SK-N-MC (cell line): ENCODE data around the gene WDTC1.
A peak's percentile ranks its signal among the peaks of the same experiment; 100 is the strongest.

Experiments
- DNase-seq: peaks from one replicate; pipeline ENCODE4 v3.0.0-alpha.2; 2011; ENCODE audit warnings: low read depth, low spot score
- H3K27ac ChIP-seq: fragments of 200-600 bp; sonication (generic); 2 replicates; pipeline ENCODE4 v1.5.1; 2016; ENCODE audit warnings: mixed run types
- H3K36me3 ChIP-seq: fragments of 200-600 bp; sonication (generic); 2 replicates; pipeline ENCODE4 v1.6.1; 2017; ENCODE audit warnings: antibody characterized with exemption, low read length, mixed read lengths; ENCODE audit not compliant: insufficient read depth
- H3K4me3 ChIP-seq: fragments of 200-600 bp; sonication (generic); 2 replicates; pipeline ENCODE4 v1.5.1; 2016
- H3K9ac ChIP-seq: fragments of 200-600 bp; sonication (generic); 2 replicates; pipeline ENCODE4 v1.8.0; 2017; ENCODE audit warnings: mixed run types, mixed read lengths; ENCODE audit not compliant: insufficient read length
- H3K9me3 ChIP-seq: fragments of 200-600 bp; sonication (generic); 2 replicates; pipeline ENCODE4 v1.6.1; 2017; ENCODE audit warnings: low read depth, mild to moderate bottlenecking, antibody characterized with exemption, low read length, moderate library complexity, mixed read lengths
- EZH2 ChIP-seq: fragments of 200-600 bp; sonication (generic); IDR thresholded peaks from one replicate; pipeline ENCODE4 v1.6.1; 2017; ENCODE audit warnings: antibody characterized with exemption
- FOXP2 ChIP-seq: optimal IDR thresholded peaks from 2 replicates; pipeline ENCODE3; 2011; ENCODE audit warnings: mild to moderate bottlenecking, moderate library complexity; ENCODE audit not compliant: insufficient read depth; ENCODE audit errors: extremely low read length, control extremely low read depth
- POLR2AphosphoS5 ChIP-seq: IDR thresholded peaks from 2 replicates; pipeline ENCODE4 v1.6.1; 2012; ENCODE audit warnings: mild to moderate bottlenecking, low read depth, low read length, borderline replicate concordance

Gene WDTC1

GRCh38 chr1:27333717-27334279 is 99.4 kb downstream of the WDTC1 start:
- H3K36me3 ChIP-seq, result peaks cover 35% of the 10 kb centered on the region; the same call in 1 of the 2 replicates
- TF ChIP-seq EZH2, result no peak
- peak; percentile 18; the same call in 1 of the 2 replicates for TF ChIP-seq POLR2AphosphoS5
- H3K4me3 ChIP-seq, result no peak overlapping the region
- no peak for DNase-seq
- no peaks in the 10 kb centered on the region for H3K9me3 ChIP-seq
- H3K27ac ChIP-seq, result no peak overlapping the region
- H3K9ac ChIP-seq, result no peak overlapping the region

DNA sequence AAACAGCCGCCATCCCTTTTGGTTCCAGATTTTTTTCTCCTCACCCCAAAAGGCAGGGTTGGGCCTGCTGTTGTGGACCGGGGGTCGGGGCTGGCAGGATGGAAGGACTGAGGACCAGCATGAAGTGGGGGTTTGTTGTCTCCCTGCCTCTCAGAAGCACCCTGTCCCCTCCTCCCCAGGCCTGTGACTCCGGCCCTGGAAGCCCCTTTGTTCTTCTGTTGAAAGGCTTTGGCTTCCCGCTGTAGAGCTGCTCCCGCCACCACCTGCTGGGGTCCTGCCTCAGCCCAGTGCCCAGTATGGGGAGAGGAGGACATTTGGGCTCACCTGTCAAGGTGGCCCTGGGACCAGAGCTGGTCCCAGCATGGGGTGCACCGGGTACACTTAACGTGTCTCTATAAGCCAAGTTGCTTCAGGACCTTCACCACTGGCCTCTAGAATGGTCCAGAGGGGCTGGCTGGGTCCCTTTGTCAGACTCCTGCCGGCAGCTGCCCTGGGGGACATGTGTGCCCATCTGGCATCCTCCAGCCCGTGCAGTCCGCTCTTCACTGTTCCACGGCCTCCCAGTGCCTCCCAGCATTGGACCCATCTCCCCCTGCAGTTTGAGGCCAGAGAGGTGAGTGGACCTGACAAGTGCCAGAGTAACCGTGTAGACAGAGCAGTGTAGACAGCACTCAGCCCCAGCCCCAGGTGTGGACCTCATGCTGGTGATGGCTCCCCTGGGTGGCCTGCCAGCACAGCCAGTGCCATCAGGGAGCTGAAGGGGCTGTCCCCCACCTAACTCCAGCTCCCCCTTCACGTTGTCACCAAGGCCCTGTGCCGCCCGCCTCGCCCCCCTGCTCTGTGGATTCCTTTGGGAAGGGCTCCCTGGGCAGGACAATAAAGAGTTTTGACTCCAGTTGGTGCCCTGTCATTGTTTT is 101.3 kb downstream of the WDTC1 start:
- TF ChIP-seq FOXP2, result no peak
- TF ChIP-seq EZH2, result no peak
- TF ChIP-seq POLR2AphosphoS5, result no peak
- no peak overlapping the region for H3K4me3 ChIP-seq
- no peak overlapping the region for H3K27ac ChIP-seq
- no peak for DNase-seq
- no peak overlapping the region for H3K9ac ChIP-seq
- no peaks in the 10 kb centered on the region for H3K9me3 ChIP-seq
- peaks cover 35% of the 10 kb centered on the region; the same call in 1 of the 2 replicates for H3K36me3 ChIP-seq

- no peak for DNase-seq
- Histone ChIP-seq H3K27ac (no peak overlapping the region), H3K9me3 (no peaks in the 10 kb centered on the region), H3K36me3 (peaks cover 27% of the 10 kb centered on the region; the same call in 1 of the 2 replicates), H3K9ac (no peak overlapping the region), H3K4me3 (no peak overlapping the region)
- TF ChIP-seq FOXP2 (no peak), EZH2 (no peak), POLR2AphosphoS5 (no peak; the same call in 1 of the 2 replicates)
These were observed 102.3 kb downstream of the WDTC1 start for GRCh38 chr1:27336756-27337155.

DNA sequence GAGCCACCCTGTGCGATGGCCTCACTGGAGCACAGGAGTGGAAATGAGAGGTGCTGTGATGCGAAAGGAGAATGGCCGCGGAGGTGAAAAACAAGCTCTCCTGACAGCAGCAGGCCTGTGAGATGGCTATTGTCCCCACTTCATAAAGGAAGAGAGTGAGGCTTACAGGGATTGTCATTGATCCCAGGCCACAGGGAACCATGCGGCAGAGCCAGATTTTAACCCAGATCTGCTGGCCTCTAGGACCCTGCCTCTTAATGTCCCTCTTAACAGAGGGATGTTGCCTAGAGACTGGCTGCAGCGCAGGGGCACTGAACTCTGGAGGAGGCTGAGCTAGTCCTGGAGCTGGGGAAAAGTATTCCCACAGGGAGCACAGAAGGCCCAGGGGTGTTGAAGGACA is 104.3 kb downstream of the WDTC1 start:
- DNase-seq, result no peak
- Histone ChIP-seq H3K9me3 (no peaks in the 10 kb centered on the region), H3K9ac (no peak overlapping the region), H3K27ac (no peak overlapping the region), H3K36me3 (peaks cover 7% of the 10 kb centered on the region; the same call in 1 of the 2 replicates), H3K4me3 (no peak overlapping the region)
- TF ChIP-seq EZH2 (no peak), POLR2AphosphoS5 (no peak), FOXP2 (no peak)

- no peak overlapping the region for H3K27ac ChIP-seq
- no peak for DNase-seq
- peaks cover 2% of the 10 kb centered on the region; the same call in 1 of the 2 replicates for H3K36me3 ChIP-seq
- TF ChIP-seq FOXP2, result no peak
- no peak for TF ChIP-seq POLR2AphosphoS5
- TF ChIP-seq EZH2, result no peak
- H3K9me3 ChIP-seq, result no peaks in the 10 kb centered on the region
- H3K4me3 ChIP-seq, result no peak overlapping the region
- no peak overlapping the region for H3K9ac ChIP-seq
These were observed 104.8 kb downstream of the WDTC1 start for GRCh38 chr1:27339213-27339612.

DNA sequence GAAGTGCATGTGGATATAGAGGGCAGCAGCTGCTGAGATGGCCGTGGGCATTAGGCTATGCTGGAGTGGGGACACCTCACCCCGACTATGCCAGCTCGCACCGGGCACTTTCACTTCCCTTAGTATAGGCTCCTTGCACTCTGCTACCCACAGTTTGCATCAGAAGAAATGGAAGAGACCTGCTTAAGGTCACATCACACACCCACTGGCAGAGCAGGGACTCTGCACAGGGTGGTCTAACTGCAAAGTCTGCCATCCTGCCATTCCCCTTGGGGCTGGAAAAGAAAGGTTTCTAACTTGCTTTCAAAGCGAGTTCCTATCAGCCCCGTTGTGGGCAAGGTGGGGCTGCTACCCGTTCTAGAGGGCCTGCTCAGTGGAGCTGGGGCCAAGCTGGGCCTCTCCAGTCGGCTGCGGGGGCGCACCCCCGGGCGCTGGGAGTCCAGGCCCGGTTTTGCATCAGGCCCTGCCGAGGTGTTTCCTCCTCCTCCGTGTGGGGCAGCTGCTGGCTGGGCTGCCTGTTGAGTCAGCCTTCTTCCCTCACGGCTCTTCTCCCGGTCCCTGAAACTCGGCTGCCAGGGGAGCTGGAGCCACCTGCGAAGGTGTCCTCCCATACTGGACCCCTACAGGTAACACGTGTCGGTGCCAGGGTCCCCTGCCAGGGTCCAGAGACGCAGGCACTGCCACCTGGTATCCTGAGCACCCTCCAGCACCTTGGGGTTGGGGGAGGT is 107.3 kb downstream of the WDTC1 start, which contains the start of gene SYTL1:
TSS of gene SYTL1 (plus strand) at position 498 of the 728 bp plus-strand sequence. CDS start 3,313 bp downstream, outside the sequence.
- H3K27ac ChIP-seq, result no peak within 1 kb of the TSS
- peak within 1 kb of the TSS; percentile 54 for H3K4me3 ChIP-seq
- TF ChIP-seq POLR2AphosphoS5, result no peak
- TF ChIP-seq EZH2, result no peak
- no peak for TF ChIP-seq FOXP2
- H3K36me3 ChIP-seq, result no peaks in the 10 kb centered on the region; the same call in 1 of the 2 replicates
- H3K9me3 ChIP-seq, result no peaks in the 10 kb centered on the region
- DNase-seq, result no peak
- peak within 1 kb of the TSS; percentile 14 for H3K9ac ChIP-seq

DNA sequence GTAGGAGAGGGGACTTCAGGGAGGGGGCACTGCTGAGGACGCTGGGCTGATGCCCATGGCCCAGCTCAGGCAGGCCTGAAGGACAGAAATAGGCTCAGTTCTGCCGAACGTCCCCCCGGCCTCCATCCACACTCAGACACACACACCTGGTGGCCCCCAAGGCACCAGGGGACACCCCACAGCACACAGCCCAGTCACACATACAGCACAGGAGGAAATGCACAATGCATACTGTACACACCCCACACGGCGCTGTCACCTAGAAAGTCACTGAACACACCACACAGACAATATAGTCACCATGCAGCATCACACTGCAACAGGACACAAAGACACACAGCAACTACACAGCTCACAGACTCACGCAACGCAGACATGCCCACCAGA is 108.0 kb downstream of the WDTC1 start:
- no peak overlapping the region for H3K27ac ChIP-seq
- no peak for DNase-seq

More for the DNA sequence above, 108.0 kb downstream of the WDTC1 start:
- Histone ChIP-seq H3K4me3 (peak overlapping the region; percentile 54; the same call in 1 of the 2 replicates), H3K9me3 (no peaks in the 10 kb centered on the region), H3K36me3 (no peaks in the 10 kb centered on the region), H3K9ac (peak overlapping the region; percentile 14)
- TF ChIP-seq FOXP2, result no peak
- TF ChIP-seq POLR2AphosphoS5, result no peak
- TF ChIP-seq EZH2, result no peak
